ENCODE data around the gene TWSG1. TPM values are rescaled to one million over a fixed set of nuclear protein-coding genes. Genes with fewer than 3 reads are reported as not detected.
"Not testable (repeated sequence)": the region's sequence is repeated elsewhere in the genome, so short reads cannot be mapped to it uniquely, and the experiment has no call there.

The TWSG1 gene
- total RNA-seq, 5 donors from 2014 or later (not counting 1 experiment from before 2014, with no cell fraction given), result 1.8 to 6.2 (median 4.4) TPM

GRCh38 chr18:9429662-9429993 lies 95.1 kb downstream of the TWSG1 start:
- H3K36me3 Mint-ChIP-seq, result no peaks in the 10 kb centered on the region
- peaks cover 12 to 13% of the 10 kb centered on the region in 2 donors for H3K27me3 Mint-ChIP-seq
- ChIA-PET CTCF (no interaction called here), POLR2A (no interaction called here)
- Histone ChIP-seq H3K9me3 (no peaks in the 10 kb centered on the region), H3K27ac (ENCODE audit: low read length) (no peak overlapping the region), H3K27me3 (replicated peaks in 1 of 2; ENCODE audit: control insufficient read depth in 2 of 2, extremely low read depth in 1 of 2, insufficient read depth in 2 of 2, low read length in 1 of 2) (peaks cover 0 to 6% of the 10 kb centered on the region in 2 experiments), H3K36me3 (ENCODE audit: control insufficient read depth in 2 of 2, extremely low read depth in 1 of 2, insufficient read depth in 1 of 2, low read length in 1 of 2) (no peaks in the 10 kb centered on the region), H3K4me1 (ENCODE audit: control insufficient read depth in 1 of 2, extremely low read depth in 1 of 2, insufficient read depth in 2 of 2, low read length in 2 of 2) (no peaks in the 10 kb centered on the region), H3K4me3 (ENCODE audit: control insufficient read depth in 1 of 2, extremely low read depth in 1 of 2, low read length in 1 of 2) (no peak overlapping the region)
- no peaks in the 10 kb centered on the region for H3K9me3 Mint-ChIP-seq
- H3K27ac Mint-ChIP-seq, result no peak overlapping the region
- peaks cover 4 to 7% (median 6%) of the 10 kb centered on the region in 3 donors for H3K4me1 Mint-ChIP-seq
- ATAC-seq (replicated peaks in 1 of 4) (no peak), DNase-seq (no peak)
- no CpG with 5 or more reads among the region's 3 CpGs for WGBS (ENCODE audit: insufficient coverage)
- H3K4me3 Mint-ChIP-seq, result no peak overlapping the region

DNA sequence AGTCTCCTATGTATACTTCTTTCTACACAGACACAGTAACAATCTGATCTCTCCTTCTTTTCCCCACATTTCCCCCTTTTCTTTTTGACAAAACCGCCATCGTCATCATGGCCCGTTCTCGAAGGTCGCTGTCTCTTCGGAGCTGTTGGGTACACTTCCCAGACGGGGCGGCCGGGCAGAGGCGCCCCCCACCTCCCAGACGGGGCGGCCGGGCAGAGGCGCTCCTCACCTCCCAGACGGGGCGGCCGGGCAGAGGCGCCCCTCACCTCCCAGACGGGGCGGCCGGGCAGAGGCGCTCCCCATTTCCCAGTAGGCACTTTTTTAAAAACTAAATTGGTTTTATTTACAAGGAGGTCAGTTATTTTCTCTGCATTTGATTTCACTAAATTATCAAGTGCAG lies 95.7 kb downstream of the TWSG1 start:
- H3K9me3 ChIP-seq; H3K36me3 ChIP-seq (ENCODE audit: control insufficient read depth in 2 of 2, extremely low read depth in 1 of 2, insufficient read depth in 1 of 2, low read length in 1 of 2); DNase-seq; CTCF ChIA-PET; H3K4me3 Mint-ChIP-seq; POLR2A ChIA-PET; H3K4me1 Mint-ChIP-seq; ATAC-seq (replicated peaks in 1 of 4); H3K36me3 Mint-ChIP-seq; H3K27me3 ChIP-seq (replicated peaks in 1 of 2; ENCODE audit: control insufficient read depth in 2 of 2, extremely low read depth in 1 of 2, insufficient read depth in 2 of 2, low read length in 1 of 2); H3K27ac ChIP-seq (ENCODE audit: low read length); H3K4me3 ChIP-seq (ENCODE audit: control insufficient read depth in 1 of 2, extremely low read depth in 1 of 2, low read length in 1 of 2); H3K27ac Mint-ChIP-seq; H3K9me3 Mint-ChIP-seq; H3K4me1 ChIP-seq (ENCODE audit: control insufficient read depth in 1 of 2, extremely low read depth in 1 of 2, insufficient read depth in 2 of 2, low read length in 2 of 2): not testable (repeated sequence)
- peaks cover 12 to 13% of the 10 kb centered on the region in 2 donors for H3K27me3 Mint-ChIP-seq
- no CpG with 5 or more reads among the region's 22 CpGs for WGBS (ENCODE audit: insufficient coverage)

- DNase-seq (no peak), ATAC-seq (replicated peaks in 1 of 4) (no peak)
- H3K36me3 Mint-ChIP-seq, result no peaks in the 10 kb centered on the region
- peaks cover 0 to 6% of the 10 kb centered on the region in 2 experiments for H3K27me3 ChIP-seq (replicated peaks in 1 of 2; ENCODE audit: control insufficient read depth in 2 of 2, extremely low read depth in 1 of 2, insufficient read depth in 2 of 2, low read length in 1 of 2)
- peaks cover 12 to 13% of the 10 kb centered on the region in 2 donors for H3K27me3 Mint-ChIP-seq
- no peak overlapping the region for H3K27ac Mint-ChIP-seq
- no peaks in the 10 kb centered on the region for H3K9me3 Mint-ChIP-seq
- 80% methylated on average over 1 of the region's 6 CpGs for WGBS (ENCODE audit: insufficient coverage)
- H3K4me3 Mint-ChIP-seq, result no peak overlapping the region
- no peaks in the 10 kb centered on the region for H3K9me3 ChIP-seq
- ChIA-PET POLR2A (no interaction called here), CTCF (no interaction called here)
- no peak overlapping the region for H3K4me3 ChIP-seq (ENCODE audit: control insufficient read depth in 1 of 2, extremely low read depth in 1 of 2, low read length in 1 of 2)
- H3K36me3 ChIP-seq (ENCODE audit: control insufficient read depth in 2 of 2, extremely low read depth in 1 of 2, insufficient read depth in 1 of 2, low read length in 1 of 2), result no peaks in the 10 kb centered on the region
- H3K4me1 ChIP-seq (ENCODE audit: control insufficient read depth in 1 of 2, extremely low read depth in 1 of 2, insufficient read depth in 2 of 2, low read length in 2 of 2), result no peaks in the 10 kb centered on the region
- peaks cover 4 to 7% (median 6%) of the 10 kb centered on the region in 3 donors for H3K4me1 Mint-ChIP-seq
- H3K27ac ChIP-seq (ENCODE audit: low read length), result no peak overlapping the region
Observed at GRCh38 chr18:9431296-9431695, 96.7 kb downstream of the TWSG1 start.

GRCh38 chr18:9433122-9433521 lies 98.5 kb downstream of the TWSG1 start:
- H3K4me3 Mint-ChIP-seq; H3K9me3 ChIP-seq; H3K36me3 ChIP-seq (ENCODE audit: control insufficient read depth in 2 of 2, extremely low read depth in 1 of 2, insufficient read depth in 1 of 2, low read length in 1 of 2); H3K36me3 Mint-ChIP-seq; ATAC-seq (replicated peaks in 1 of 4); H3K27ac ChIP-seq (ENCODE audit: low read length); H3K27me3 ChIP-seq (replicated peaks in 1 of 2; ENCODE audit: control insufficient read depth in 2 of 2, extremely low read depth in 1 of 2, insufficient read depth in 2 of 2, low read length in 1 of 2); CTCF ChIA-PET; H3K4me1 Mint-ChIP-seq; DNase-seq; H3K27ac Mint-ChIP-seq; POLR2A ChIA-PET; H3K4me1 ChIP-seq (ENCODE audit: control insufficient read depth in 1 of 2, extremely low read depth in 1 of 2, insufficient read depth in 2 of 2, low read length in 2 of 2); H3K9me3 Mint-ChIP-seq; H3K4me3 ChIP-seq (ENCODE audit: control insufficient read depth in 1 of 2, extremely low read depth in 1 of 2, low read length in 1 of 2): not testable (repeated sequence)
- WGBS (ENCODE audit: insufficient coverage), result 95% methylated on average over 7 of the region's 10 CpGs
- H3K27me3 Mint-ChIP-seq, result peaks cover 13 to 14% of the 10 kb centered on the region in 2 donors

DNA sequence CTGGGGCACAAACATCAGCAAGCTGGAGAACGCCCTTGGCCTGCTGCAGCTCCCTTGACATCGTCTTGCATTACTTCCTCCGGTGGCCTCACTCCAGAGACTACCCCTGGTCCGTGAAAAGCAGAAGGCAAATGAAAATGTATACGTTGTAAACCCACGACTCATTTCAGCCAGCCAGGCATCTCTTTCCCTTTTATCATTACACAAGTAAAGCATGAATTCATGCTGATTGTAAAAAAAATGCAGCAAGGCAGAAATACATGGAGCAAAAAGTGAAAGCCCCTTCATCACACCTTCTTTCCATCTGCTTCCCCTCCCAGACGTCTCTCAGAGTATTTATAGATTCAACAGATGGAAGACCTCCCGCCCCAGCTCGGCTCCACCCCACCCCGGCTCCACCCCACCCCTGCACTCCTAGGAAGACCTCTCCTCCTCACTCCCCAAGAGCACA lies 99.1 kb downstream of the TWSG1 start:
- POLR2A ChIA-PET, result no interaction called here
- ATAC-seq (replicated peaks in 1 of 4) (no peak), DNase-seq (no peak)
- WGBS (ENCODE audit: insufficient coverage), result no CpG with 5 or more reads among the region's 10 CpGs
- Histone ChIP-seq H3K9me3 (no peaks in the 10 kb centered on the region), H3K36me3 (ENCODE audit: control insufficient read depth in 2 of 2, extremely low read depth in 1 of 2, insufficient read depth in 1 of 2, low read length in 1 of 2) (no peaks in the 10 kb centered on the region), H3K27me3 (replicated peaks in 1 of 2; ENCODE audit: control insufficient read depth in 2 of 2, extremely low read depth in 1 of 2, insufficient read depth in 2 of 2, low read length in 1 of 2) (peaks cover 0 to 6% of the 10 kb centered on the region in 2 experiments), H3K27ac (ENCODE audit: low read length) (no peak overlapping the region), H3K4me1 (ENCODE audit: control insufficient read depth in 1 of 2, extremely low read depth in 1 of 2, insufficient read depth in 2 of 2, low read length in 2 of 2) (no peaks in the 10 kb centered on the region), H3K4me3 (ENCODE audit: control insufficient read depth in 1 of 2, extremely low read depth in 1 of 2, low read length in 1 of 2) (no peak overlapping the region)
- CTCF ChIA-PET, result no interaction called here
- Mint-ChIP-seq H3K27me3 (peaks cover 13 to 14% of the 10 kb centered on the region in 2 donors), H3K4me1 (peaks cover 4 to 7% (median 6%) of the 10 kb centered on the region in 3 donors), H3K36me3 (no peaks in the 10 kb centered on the region), H3K9me3 (no peaks in the 10 kb centered on the region), H3K4me3 (peak overlapping the region in 1 of 3 donors; percentile 31), H3K27ac (no peak overlapping the region)

DNA sequence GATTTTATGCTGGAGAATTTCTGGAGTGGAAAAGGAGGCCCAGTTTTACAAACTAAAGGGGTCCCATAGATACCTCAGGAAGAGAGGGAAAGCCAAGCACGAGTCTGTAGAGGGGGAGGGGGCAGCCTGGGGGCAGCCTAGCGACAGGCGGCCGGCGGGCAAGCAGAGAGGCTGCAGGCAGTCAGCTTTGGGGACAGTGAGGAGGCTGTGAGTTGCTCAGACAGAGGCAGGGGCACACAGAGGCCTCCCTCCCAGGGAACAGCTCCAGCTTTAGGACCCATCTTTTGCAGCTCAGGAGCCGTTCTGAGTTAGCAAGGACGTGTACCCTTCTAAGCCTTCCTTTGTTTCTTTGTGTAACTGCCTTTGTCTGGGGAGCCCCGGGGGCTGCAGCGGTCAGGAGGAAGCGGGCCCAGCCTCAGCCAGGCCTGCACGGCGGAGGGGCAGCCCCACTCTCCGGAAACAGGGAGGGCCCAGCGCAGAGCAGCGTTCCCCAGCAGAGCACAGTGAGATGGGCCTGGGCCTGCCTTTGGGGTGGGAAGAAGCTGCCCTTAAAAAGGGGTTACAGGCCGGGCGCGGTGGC lies 99.6 kb downstream of the TWSG1 start:
- Mint-ChIP-seq H3K36me3 (no peaks in the 10 kb centered on the region), H3K9me3 (no peaks in the 10 kb centered on the region), H3K27me3 (peaks cover 13 to 14% of the 10 kb centered on the region in 2 donors), H3K4me3 (peak overlapping the region in 1 of 3 donors; percentile 31), H3K27ac (no peak overlapping the region), H3K4me1 (peaks cover 4 to 7% (median 6%) of the 10 kb centered on the region in 3 donors)
- no peaks in the 10 kb centered on the region for H3K36me3 ChIP-seq (ENCODE audit: control insufficient read depth in 2 of 2, extremely low read depth in 1 of 2, insufficient read depth in 1 of 2, low read length in 1 of 2)
- WGBS (ENCODE audit: insufficient coverage), result 64% methylated on average over 13 of the region's 18 CpGs
- ChIA-PET POLR2A (no interaction called here), CTCF (no interaction called here)
- peaks cover 0 to 6% of the 10 kb centered on the region in 2 experiments for H3K27me3 ChIP-seq (replicated peaks in 1 of 2; ENCODE audit: control insufficient read depth in 2 of 2, extremely low read depth in 1 of 2, insufficient read depth in 2 of 2, low read length in 1 of 2)
- H3K4me3 ChIP-seq (ENCODE audit: control insufficient read depth in 1 of 2, extremely low read depth in 1 of 2, low read length in 1 of 2), result no peak overlapping the region
- no peak overlapping the region for H3K27ac ChIP-seq (ENCODE audit: low read length)
- ATAC-seq (replicated peaks in 1 of 4) (no peak), DNase-seq (no peak)
- H3K9me3 ChIP-seq, result no peaks in the 10 kb centered on the region
- no peaks in the 10 kb centered on the region for H3K4me1 ChIP-seq (ENCODE audit: control insufficient read depth in 1 of 2, extremely low read depth in 1 of 2, insufficient read depth in 2 of 2, low read length in 2 of 2)

- Histone ChIP-seq H3K4me1 (ENCODE audit: control insufficient read depth in 1 of 2, extremely low read depth in 1 of 2, insufficient read depth in 2 of 2, low read length in 2 of 2) (no peaks in the 10 kb centered on the region), H3K36me3 (ENCODE audit: control insufficient read depth in 2 of 2, extremely low read depth in 1 of 2, insufficient read depth in 1 of 2, low read length in 1 of 2) (no peaks in the 10 kb centered on the region), H3K4me3 (ENCODE audit: control insufficient read depth in 1 of 2, extremely low read depth in 1 of 2, low read length in 1 of 2) (no peak overlapping the region), H3K9me3 (no peaks in the 10 kb centered on the region), H3K27ac (ENCODE audit: low read length) (no peak overlapping the region), H3K27me3 (replicated peaks in 1 of 2; ENCODE audit: control insufficient read depth in 2 of 2, extremely low read depth in 1 of 2, insufficient read depth in 2 of 2, low read length in 1 of 2) (peaks cover 0 to 6% of the 10 kb centered on the region in 2 experiments)
- POLR2A ChIA-PET, result no interaction called here
- no peaks in the 10 kb centered on the region for H3K9me3 Mint-ChIP-seq
- no peak overlapping the region for H3K27ac Mint-ChIP-seq
- no peaks in the 10 kb centered on the region for H3K36me3 Mint-ChIP-seq
- peaks cover 4 to 7% (median 6%) of the 10 kb centered on the region in 3 donors for H3K4me1 Mint-ChIP-seq
- ATAC-seq (replicated peaks in 1 of 4), result no peak
- no peak overlapping the region for H3K4me3 Mint-ChIP-seq
- peaks cover 13 to 14% of the 10 kb centered on the region in 2 donors for H3K27me3 Mint-ChIP-seq
- WGBS (ENCODE audit: insufficient coverage), result 89% methylated on average over 14 of the region's 17 CpGs
- CTCF ChIA-PET, result no interaction called here
- no peak for DNase-seq
Observed at GRCh38 chr18:9435041-9435440, 100.5 kb downstream of the TWSG1 start.
